ENCODE data around the gene ARF6.
"Not testable (repeated sequence)": the region's sequence is repeated elsewhere in the genome, so short reads cannot be mapped to it uniquely, and the experiment has no call there.

The ARF6 gene

DNA sequence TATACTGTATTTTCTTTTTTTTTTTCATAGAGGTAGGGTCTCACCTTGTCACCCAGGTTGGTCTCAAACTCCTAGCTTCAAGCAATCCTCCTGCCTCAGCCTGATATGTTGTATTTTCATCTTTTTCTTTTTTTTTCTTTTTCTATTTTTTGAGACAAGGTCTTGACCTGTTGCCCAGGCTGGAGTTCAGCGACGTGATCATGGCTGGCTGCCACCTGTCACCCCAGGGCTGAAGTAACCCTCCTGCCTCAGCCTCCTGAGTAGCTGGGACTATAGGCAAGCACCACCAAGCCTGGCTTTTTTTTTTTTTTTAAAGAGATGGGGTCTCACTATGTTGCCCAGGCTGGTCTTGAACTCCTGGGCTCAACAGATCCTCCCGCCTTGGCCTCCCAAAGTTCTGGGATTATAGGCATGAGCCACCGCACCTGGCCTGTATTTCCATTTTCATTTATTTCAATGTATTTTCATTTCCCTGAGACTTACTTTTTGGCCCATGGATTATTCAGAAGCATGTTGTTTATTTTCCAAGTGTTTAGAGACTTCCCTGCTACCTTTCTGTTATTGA, 16.2 kb upstream of the ARF6 start:
- no peak for DNase-seq

DNA sequence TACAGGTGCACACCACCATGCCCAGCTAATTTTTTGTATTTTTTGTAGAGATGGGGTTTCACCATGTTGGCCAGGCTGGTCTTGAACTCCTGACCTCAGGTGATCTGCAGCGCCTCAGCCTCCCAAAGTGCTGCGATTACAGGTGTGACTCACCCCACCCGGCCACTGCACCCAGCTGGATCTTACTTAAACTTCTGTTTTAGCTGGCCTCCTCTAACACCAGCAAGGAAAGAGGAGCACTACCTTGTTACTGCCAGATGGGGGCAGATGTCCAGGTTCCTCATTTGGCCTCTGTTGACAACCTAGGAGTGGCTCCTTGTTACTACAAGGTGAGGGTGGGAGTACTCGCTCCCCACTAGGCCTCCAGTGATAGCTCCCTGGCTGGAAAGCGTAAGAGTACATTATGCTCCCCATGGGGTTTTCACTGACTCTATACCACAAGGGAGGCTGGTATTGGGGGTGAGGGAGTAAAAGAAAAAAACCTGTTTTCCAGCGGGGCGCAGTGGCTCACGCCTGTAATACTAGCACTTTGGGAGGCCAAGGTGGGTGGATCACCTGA, 13.2 kb upstream of the ARF6 start:
- DNase-seq: peak in 4 of 5 experiments; percentile 26 to 87 (median 48)

DNA sequence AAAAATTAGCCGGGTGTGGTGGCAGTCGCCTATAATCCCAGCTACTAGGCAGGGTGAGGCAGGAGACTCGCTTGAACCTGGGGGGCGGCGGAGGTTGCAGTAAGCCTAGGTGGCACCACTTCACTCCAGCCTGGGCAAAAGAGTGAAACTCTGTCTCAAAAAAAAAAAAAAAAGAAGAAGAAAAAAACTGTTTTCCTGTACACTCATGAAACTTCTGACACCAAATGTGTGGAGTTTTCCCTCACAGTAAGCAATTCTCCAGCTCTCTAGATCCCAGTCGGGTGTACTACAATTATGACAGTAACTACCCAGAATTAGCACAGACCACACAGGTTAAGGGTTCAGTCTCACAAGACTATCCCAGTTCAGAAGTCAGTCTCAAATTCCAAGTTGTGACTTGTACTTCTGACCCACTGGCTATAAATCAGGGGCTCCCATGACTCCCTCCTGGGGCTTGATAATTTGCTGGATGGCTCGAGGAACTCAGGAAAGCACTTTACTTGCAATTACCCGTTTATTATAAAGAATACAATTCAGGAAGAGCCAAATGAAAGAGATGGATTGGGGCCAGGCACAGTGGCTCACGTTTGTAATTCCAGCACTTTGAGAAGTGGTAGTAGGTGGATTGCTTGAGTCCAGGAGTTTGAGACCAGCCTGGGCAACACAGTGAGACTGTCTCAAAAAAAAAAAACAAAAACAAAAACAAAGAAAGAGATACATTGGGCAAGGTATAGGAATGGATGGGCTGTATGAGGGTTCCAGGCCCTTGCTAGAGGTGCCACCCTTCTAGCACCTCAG, 12.4 kb upstream of the ARF6 start:
- DNase-seq: no peak

DNA sequence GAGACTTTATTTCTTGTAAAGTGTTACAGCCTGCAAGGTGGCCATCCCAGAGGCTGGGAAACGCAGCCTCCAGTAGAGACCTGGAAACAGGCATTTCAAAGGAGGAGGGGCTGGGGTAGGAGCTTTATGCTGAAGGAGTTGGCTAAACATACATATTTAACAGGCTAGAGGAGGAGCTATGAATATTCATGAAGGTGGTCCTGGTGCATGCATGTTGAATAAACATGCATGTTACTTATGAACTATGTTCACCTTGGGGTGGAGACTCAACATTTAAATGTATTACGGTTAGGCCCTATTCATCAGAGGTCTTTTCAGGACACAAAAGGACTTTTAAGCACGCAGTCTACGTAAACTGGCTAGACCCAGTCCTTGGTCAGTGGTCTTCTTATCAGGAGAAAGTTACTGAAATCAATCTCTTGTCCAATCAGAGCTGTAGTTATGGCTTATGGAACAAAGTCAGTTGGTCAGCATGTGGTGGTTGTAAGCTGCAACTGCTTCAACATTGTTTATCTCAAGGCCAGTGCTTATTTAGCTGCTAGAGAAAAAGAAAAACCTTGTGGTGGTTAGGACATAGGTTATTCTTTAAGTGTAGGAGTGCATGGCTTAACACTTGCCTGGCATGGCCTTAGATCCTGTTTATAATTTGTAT, 11.4 kb upstream of the ARF6 start:
- DNase-seq: no peak

DNA sequence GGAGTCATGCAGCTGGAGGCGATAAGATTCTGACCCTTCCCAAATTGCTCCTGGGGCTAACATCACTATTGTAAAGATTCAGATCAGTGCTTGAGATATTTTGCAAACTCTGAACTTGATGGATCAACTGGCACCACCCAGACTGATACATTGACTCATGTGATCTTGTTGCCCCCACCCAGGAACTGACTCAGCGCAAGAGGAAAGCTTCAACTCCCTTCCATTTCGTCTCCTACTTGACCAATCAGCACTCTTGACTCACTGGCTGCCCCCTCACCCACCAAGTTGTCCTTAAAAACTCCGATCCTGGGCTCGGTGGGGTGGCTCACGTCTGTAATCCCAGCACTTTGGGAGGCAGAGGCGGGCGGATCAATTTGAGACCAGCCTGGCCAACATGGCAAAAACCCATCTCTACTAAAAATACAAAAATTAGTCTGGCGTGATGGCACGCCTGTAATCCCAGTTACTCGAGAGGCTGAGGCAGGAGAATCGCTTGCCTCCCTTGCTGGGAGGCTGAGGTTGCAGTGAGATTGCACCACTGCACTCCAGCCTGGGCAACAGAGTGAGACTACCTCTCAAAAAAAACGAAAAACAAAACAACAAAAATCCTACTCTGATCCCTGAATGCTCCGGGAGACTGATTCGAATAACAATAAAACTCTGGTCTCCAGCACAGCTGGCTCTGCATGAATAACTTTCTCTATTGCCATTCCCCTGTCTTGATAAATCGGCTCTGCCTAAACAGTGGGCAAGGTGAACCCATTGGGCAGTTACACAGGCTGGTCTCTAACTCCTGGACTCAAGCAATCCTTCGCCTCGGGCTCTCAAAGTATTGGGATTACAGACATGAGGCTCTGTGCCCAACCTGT, 9.8 kb upstream of the ARF6 start:
- no peak for DNase-seq

DNA sequence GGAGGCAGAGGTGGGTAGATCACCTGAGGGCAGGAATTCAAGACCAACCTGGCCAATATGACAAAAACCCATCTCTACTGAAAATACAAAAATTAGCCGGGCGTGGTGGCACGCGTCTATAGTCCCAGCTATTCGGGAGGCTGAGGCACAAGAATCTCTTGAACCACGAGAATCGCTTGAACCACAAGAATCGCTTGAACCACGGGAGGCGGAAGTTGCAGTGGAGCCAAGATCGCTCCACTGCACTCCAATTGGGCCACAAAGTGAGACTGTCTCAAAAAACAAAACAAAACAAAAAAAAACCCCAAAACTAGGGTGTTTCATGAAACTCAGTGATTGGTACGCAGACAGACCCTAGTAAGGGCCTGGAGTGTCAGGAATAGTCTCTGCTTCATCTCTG, 6.4 kb upstream of the ARF6 start:
- peak in 1 of 5 experiments; percentile 58 for DNase-seq

DNA sequence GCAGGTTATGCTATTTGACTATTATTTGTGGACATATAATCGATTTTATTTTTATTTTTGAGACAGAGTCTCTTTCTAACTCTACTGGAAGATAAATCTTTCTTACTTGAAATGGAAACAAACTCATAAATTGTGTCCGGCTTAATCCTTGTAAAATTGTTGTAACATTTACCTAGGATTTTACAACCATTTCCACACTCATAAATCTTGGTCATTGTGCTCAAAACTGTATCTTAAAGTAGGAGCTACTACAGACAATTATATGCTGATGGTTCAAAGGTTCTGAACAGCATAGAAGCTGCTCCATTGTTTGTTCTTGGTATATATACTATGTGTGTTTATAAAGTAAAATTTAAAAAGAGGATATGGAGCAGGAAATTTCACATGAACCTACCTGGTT, 4.6 kb upstream of the ARF6 start:
- no peak for DNase-seq

DNA sequence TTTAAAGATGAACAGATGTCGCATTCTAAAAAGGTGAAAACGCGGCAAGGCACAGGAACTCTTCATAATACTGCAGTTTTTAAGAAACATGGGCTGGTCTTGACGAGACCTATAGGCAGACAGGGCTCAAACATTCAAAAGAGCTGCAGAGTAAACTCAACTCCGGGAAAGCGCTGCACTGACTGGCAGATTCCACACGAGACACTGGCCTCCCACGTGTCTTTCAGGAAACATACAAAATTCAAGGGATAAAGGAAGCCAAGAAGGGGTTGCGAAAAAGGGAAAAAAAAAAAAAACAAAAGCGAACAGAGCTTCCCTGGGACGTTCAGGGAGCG, 614 bp upstream of the ARF6 start:
- peak in 3 of 5 experiments; percentile 18 to 79 (median 54) for DNase-seq

DNA sequence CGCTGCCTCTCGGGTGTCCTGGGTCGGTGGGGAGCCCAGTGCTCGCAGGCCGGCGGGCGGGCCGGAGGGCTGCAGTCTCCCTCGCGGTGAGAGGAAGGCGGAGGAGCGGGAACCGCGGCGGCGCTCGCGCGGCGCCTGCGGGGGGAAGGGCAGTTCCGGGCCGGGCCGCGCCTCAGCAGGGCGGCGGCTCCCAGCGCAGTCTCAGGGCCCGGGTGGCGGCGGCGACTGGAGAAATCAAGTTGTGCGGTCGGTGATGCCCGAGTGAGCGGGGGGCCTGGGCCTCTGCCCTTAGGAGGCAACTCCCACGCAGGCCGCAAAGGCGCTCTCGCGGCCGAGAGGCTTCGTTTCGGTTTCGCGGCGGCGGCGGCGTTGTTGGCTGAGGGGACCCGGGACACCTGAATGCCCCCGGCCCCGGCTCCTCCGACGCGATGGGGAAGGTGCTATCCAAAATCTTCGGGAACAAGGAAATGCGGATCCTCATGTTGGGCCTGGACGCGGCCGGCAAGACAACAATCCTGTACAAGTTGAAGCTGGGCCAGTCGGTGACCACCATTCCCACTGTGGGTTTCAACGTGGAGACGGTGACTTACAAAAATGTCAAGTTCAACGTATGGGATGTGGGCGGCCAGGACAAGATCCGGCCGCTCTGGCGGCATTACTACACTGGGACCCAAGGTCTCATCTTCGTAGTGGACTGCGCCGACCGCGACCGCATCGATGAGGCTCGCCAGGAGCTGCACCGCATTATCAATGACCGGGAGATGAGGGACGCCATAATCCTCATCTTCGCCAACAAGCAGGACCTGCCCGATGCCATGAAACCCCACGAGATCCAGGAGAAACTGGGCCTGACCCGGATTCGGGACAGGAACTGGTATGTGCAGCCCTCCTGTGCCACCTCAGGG, 679 bp downstream of the ARF6 start:
- peak; percentile 43 to 83 (median 78) for DNase-seq

DNA sequence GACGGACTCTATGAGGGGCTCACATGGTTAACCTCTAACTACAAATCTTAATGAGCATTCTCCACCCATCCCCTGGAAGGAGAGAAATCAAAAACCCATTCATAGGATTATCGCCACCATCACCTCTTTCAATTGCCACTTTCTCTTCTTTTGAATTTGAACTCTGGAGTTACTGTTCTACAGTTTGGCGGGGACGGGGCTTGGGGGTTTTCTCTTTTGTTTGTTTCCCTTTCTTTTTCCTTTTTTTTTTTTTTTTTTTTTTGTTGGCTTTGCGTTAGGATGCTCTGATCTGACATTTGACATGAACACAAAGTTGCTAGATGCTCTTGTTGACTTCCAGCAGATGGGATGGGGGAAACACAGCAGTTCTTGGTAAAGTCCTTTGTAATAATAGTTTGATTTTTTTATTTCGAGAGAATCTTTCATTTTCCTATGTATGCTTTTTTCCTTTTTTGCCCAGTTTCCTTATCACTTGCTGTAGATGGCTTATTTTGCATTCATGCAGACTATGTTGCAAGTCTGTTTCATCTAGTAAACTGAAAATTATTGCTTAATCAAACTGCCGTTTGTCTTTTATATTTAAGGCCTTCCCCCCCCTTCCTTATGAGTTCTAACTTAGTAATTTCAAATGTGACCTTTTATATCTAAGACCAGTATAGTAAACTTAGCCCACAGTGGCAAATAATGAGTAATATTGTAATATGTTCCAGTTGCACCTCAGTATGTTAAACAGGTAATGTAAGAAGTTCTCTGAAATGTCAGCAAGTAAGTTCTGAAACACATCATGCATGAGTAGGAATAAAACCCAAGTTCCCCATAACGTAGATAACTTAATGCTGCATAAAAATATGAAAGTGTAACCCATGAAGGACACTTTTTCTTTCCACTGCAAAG, 1.6 kb downstream of the ARF6 start:
- not testable (repeated sequence) for DNase-seq

DNA sequence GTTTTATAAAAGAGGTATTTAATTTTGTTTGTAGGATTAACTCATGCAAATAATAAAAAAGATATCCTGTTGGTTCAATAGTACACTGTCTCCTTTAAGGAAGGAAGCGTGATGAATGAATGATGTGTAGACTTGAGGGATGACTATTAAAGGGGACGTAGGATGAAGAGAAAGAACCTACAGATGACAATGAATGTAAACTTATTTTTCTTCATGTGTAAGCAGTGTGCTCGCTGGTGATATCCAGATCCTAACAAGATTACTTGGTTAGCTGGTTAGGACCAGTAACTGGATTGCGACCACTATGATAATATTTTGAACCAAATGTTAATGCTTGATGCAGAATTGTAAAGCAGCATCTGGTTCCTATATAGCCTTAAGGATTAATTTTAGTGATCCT, 2.6 kb downstream of the ARF6 start:
- peak in 1 of 5 experiments; percentile 65 for DNase-seq

DNA sequence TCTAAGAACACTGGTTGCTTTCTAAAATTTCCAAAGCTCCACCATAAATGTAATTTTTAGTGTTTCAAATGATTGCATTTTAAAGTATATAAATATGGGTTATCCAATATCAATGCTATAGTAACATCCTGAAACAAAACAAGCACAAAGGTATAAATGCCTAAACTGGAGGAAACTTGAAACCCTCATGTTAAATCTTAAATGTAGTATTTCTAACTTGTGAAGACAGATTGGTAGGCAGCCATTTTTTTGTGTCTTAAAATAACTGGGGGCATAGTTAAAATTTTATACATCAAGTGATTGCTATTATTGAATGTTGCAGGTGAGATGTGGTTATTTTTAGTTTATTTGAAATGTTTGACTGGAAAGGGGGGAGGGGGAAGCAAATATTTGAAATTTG, 3.4 kb downstream of the ARF6 start:
- not testable (repeated sequence) for DNase-seq

DNA sequence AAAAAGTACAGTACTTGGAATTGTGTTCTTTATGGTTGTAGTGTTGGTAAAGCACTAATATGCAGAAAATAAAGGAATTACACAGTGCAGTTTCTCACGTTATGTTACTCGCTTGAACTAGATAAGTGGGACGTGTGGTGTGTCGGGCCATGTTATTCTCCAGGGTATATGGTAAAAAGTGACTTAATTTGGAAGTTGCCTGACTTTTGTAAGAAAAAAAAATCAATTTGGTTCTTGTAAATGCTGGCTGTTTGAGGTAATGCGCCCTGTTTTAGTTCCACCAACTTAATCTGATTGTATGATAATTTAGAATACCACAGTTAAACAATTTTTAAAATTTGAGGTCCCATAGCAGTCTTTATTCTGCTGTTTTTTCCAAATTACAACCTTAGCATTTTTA, 4.1 kb downstream of the ARF6 start:
- peak in 1 of 5 experiments; percentile 44 for DNase-seq

DNA sequence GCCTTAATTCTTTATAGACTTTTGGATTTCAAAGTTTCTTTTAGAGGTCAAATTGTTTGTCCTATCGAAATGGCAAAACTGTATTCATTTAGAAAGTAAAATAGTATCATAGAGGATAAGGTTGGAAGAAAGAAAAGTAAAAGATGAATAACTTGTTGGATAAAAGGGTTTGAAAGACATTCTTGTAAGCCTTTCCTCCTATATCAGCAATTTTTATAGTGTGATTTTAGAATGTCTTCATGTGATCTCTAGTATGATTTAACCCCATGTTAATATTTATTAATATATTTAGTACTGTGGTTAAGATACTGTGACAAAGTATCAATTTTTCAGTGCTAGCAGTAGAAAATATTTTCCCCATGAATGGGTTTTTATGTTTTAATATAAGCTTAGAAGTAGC, 4.5 kb downstream of the ARF6 start:
- no peak for DNase-seq

DNA sequence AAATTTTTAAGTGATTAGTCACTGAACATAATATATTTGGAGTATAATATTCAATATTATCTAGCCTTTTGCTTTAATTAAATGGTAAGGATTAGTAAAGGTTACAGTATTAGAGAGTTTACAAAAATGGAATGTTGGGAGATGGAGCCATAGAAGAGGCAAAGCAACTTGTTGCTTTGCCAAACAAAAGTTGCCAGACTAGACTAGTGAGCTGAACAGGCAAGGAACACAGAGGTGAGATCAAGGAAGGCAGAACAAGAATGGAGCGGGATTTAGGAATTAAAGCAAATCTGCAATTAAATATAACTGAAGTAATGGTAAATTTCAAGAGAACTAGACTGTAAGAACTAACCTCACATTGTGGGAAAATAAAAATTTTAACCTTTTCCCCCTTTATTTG, 5.1 kb downstream of the ARF6 start:
- DNase-seq: no peak

DNA sequence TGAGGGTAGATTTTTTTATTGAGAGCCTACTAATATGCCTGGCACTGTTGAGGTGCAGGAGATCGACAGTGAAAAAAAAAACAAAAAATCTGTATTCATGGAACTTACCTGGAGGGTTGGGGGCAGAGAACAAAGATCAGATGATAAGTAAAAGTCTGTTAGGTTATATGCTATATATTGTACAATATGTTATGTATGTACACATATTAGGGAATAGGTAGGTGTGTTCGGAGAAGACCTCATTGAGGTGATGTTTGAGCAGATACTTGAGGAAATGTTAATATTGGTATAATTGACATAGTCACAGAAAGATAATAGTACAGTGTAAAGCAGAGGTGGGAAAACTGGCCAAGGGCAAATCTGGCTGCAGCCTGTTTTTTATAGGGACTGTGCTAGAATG, 5.6 kb downstream of the ARF6 start:
- no peak for DNase-seq

DNA sequence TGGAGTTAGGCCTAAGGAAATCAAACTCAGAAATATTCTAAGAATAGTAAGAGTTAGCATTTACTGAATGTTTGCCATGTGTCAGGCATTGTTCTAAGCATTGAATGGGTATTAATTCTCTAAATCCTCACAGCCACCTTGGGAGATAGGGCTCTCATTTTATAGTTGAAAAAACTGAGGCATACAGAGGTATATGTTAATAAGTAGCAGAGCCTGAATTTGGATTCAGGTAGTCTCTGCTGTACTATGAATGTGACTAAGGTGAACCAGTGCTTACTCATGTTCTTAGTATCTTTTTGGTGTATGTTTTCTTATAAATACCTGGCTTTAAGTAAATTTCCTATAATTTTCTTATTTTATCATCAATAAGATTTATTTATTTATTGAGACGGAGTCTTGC, 8.1 kb downstream of the ARF6 start:
- no peak for DNase-seq

DNA sequence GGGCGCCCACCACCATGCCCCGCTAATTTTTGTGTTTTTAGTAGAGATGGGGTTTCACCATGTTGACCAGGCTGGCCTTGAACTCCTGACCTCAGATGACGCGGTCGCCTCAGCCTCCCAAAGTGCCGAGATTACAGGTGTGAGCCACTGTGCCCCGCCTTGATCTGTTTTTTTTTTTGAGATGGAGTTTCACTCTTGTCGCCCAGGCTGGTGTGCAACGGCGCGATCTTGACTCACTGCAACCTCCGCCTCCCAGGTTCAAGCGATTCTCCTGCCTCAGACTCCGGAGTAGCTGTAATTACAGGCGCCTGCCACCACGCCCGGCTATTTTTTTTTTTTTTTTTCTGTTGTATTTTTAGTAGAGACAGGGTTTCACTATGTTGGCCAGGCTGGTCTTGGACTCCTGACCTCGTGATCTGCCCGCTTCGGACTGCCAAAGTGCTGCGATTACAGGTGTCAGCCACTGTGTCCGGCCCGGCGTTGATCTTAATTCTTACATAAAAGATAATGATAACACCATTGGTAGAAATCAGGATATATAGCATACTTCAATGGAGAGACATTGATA, 9.9 kb downstream of the ARF6 start:
- not testable (repeated sequence) for DNase-seq

DNA sequence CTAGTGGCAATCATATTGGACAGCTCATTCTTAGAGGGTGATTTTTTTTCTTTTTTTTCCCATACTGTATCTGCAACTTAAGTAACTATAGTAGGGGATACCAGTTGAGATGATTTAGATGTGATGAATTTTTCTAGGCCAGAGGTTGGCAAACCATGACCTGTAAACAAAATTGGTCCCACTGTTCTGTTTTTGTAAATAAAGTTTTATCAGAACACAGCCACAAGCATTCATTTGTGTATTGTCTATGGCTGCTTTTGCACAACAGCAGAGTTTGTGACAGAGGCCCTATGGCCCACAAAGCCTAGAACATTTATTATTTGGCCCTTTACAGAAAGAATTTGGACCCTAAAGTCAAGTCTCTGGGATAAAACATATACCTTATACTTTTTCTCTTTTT, 11.4 kb downstream of the ARF6 start:
- no peak for DNase-seq

DNA sequence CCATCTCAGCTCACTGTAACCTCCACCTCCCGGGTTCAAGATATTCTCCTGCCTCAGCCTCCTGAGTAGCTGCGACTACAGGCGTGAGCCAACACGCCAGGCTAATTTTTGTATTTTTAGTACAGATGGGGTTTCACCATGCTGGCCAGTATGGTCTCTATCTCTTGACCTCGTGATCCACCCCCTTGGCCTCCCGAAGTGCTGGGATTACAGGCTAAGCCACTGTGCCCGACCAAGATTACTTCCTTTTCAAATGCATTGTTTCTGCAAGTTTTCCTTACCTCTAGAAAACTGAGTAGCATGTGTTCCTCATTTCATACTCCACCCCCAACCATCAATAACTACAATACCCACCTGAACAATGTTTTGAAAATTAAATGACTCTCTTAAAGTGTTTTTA, 13.1 kb downstream of the ARF6 start:
- DNase-seq: no peak

Measured in T-helper 2 cell (primary cell).